Mesothelial cell of epicardium (in vitro differentiated cells): ENCODE data around the gene DYNLL2. TPM values are rescaled to one million over a fixed set of nuclear protein-coding genes. Genes with fewer than 3 reads are reported as not detected.
"Not testable (repeated sequence)": the region's sequence is repeated elsewhere in the genome, so short reads cannot be mapped to it uniquely, and the experiment has no call there.

ENCODE experiments used
- DNase-seq, 2 experiments: peaks; one replicate each; pipeline ENCODE4 v3.0.0; 2021; ENCODE audit warnings: low spot score in 2 of 2; ENCODE audit not compliant: unreplicated experiment in 2 of 2
- H3K27ac Mint-ChIP-seq: 2 replicates; pipeline ENCODE4 v1.8.0; 2021; ENCODE audit warnings: mixed read lengths
- H3K27me3 Mint-ChIP-seq: 2 replicates; pipeline ENCODE4 v1.8.0; 2021; ENCODE audit warnings: low read depth, mixed read lengths
- H3K36me3 Mint-ChIP-seq: 2 replicates; pipeline ENCODE4 v1.8.0; 2021; ENCODE audit warnings: mixed read lengths
- H3K4me1 Mint-ChIP-seq: 2 replicates; pipeline ENCODE4 v1.8.0; 2021; ENCODE audit warnings: mixed read lengths
- H3K4me3 Mint-ChIP-seq: 2 replicates; pipeline ENCODE4 v1.8.0; 2021; ENCODE audit warnings: mild to moderate bottlenecking, moderate library complexity, mixed read lengths
- H3K9me3 Mint-ChIP-seq: 2 replicates; pipeline ENCODE4 v1.8.0; 2021; ENCODE audit warnings: mixed read lengths
- total RNA-seq: library from RNA; stranded (reverse); gene quantifications from 3 replicates; pipeline ENCODE4 v1.2.1, GENCODE V29; 2021
- TF ChIP-seq, protein P1 (sequence below): fragments of 200-600 bp; sonication (generic); IDR thresholded peaks from one replicate; pipeline ENCODE4 v1.5.0; 2021; ENCODE audit warnings: antibody characterized with exemption; ENCODE audit not compliant: unreplicated experiment

DYNLL2 gene
- total RNA-seq, 1 donor from 2014 or later: 43.5 TPM

DNA sequence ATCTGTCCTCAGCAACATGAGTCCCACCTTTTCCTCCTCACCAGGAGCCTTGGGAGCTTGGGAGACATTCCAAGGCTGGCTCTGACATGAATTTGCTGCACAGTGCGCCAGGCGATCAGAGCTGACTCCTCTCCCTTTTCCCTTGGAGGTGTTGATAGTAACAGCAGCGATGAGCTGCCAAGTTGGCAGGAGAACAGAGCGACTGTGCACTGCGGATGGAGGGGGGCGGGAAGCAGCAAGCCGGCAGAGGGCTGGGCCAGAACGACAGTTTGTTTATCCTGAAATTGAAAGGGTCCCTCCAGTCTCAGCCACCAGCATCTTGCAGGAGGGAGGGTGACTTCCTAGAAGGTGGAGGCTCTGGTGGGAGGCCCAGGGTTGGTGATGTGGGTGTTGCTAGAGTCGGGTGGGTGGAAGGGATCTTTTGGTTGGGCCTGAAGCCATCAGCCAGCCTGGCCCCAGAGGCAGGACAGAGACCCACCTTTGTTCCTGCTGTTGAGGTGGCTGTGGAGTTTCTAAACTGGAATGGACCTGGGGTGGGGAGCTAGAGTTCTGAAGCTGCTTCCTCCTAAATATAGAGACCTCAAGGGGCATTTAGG is 22.5 kb upstream of the DYNLL2 start:
- no peak for DNase-seq
- Mint-ChIP-seq H3K27me3 (peaks cover 4% of the 10 kb centered on the region), H3K9me3 (no peaks in the 10 kb centered on the region), H3K4me1 (peaks cover 6% of the 10 kb centered on the region), H3K36me3 (no peaks in the 10 kb centered on the region), H3K27ac (no peak overlapping the region), H3K4me3 (no peak overlapping the region)
- TF ChIP-seq, protein P1, sequence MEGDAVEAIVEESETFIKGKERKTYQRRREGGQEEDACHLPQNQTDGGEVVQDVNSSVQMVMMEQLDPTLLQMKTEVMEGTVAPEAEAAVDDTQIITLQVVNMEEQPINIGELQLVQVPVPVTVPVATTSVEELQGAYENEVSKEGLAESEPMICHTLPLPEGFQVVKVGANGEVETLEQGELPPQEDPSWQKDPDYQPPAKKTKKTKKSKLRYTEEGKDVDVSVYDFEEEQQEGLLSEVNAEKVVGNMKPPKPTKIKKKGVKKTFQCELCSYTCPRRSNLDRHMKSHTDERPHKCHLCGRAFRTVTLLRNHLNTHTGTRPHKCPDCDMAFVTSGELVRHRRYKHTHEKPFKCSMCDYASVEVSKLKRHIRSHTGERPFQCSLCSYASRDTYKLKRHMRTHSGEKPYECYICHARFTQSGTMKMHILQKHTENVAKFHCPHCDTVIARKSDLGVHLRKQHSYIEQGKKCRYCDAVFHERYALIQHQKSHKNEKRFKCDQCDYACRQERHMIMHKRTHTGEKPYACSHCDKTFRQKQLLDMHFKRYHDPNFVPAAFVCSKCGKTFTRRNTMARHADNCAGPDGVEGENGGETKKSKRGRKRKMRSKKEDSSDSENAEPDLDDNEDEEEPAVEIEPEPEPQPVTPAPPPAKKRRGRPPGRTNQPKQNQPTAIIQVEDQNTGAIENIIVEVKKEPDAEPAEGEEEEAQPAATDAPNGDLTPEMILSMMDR: no peak

DNA sequence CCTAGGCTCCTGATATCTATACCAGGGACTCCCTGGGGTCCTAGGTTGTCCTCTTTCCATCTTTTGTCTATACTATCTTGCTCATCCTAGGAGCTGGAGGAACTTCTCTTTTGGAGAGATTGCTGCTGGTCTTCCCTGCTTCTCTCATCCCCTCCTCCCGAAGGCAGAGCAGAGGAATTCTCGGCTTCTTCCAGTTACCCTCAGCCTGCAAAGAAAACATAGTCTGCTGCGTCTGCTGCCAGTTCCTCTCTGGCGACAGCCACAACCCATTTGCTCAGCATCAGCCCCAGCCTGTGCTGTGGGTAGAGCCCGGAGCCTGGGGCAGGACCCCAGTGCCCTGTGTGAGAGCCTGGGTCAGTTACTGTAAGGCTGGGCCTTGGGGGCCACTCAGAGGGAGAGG is 21.5 kb upstream of the DYNLL2 start:
- H3K9me3 Mint-ChIP-seq: no peaks in the 10 kb centered on the region
- H3K27me3 Mint-ChIP-seq: peaks cover 4% of the 10 kb centered on the region
- no peaks in the 10 kb centered on the region for H3K36me3 Mint-ChIP-seq
- H3K27ac Mint-ChIP-seq: no peak overlapping the region
- TF ChIP-seq, protein P1: no peak
- no peak overlapping the region for H3K4me3 Mint-ChIP-seq
- peaks cover 6% of the 10 kb centered on the region for H3K4me1 Mint-ChIP-seq
- no peak for DNase-seq

DNA sequence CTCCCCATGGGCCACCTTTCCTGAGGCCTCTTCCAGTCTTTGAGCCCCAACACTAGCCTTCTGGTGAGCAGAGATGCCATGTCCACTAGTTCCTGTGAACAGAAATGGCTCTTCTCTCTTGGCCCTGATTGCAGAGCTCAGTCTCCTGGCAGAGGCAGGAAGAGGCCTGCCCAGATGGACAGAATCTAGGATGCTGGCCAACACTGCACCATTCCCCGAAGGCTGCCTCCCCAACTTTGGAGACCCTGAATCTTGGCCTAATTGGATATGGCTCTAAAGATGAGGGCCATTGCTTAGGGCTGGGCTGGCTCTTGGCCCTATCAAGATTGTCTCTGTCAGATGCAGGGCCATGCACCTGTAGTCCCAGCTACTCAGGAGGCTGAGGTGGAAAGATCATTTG is 18.0 kb upstream of the DYNLL2 start:
- DNase-seq: no peak
- Mint-ChIP-seq H3K4me1 (peaks cover 6% of the 10 kb centered on the region), H3K4me3 (no peak overlapping the region), H3K27me3 (peaks cover 27% of the 10 kb centered on the region), H3K36me3 (no peaks in the 10 kb centered on the region), H3K9me3 (no peaks in the 10 kb centered on the region), H3K27ac (no peak overlapping the region)
- TF ChIP-seq, protein P1: no peak

- TF ChIP-seq, protein P1: no peak
- no peak for DNase-seq
- Mint-ChIP-seq H3K9me3 (no peaks in the 10 kb centered on the region), H3K36me3 (no peaks in the 10 kb centered on the region), H3K4me3 (no peak overlapping the region), H3K27me3 (peaks cover 36% of the 10 kb centered on the region), H3K4me1 (no peaks in the 10 kb centered on the region), H3K27ac (no peak overlapping the region)
These were observed 16.8 kb upstream of the DYNLL2 start for GRCh38 chr17:58066401-58066800.

- peaks cover 61% of the 10 kb centered on the region for H3K27me3 Mint-ChIP-seq
- DNase-seq: no peak
- no peak overlapping the region for H3K27ac Mint-ChIP-seq
- H3K4me3 Mint-ChIP-seq: no peak overlapping the region
- H3K4me1 Mint-ChIP-seq: no peaks in the 10 kb centered on the region
- TF ChIP-seq, protein P1: no peak
- peaks cover 4% of the 10 kb centered on the region for H3K9me3 Mint-ChIP-seq
- H3K36me3 Mint-ChIP-seq: no peaks in the 10 kb centered on the region
These were observed 10.4 kb upstream of the DYNLL2 start for GRCh38 chr17:58072862-58073261.

DNA sequence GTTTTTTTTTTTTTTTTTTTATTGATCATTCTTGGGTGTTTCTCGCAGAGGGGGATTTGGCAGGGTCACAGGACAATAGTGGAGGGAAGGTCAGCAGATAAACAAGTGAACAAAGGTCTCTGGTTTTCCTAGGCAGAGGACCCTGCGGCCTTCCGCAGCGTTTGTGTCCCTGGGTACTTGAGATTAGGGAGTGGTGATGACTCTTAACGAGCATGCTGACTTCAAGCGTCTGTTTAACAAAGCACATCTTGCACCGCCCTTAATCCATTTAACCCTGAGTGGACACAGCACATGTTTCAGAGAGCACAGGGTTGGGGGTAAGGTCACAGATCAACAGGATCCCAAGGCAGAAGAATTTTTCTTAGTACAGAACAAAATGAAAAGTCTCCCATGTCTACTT is 10.0 kb upstream of the DYNLL2 start:
- H3K4me1 Mint-ChIP-seq, H3K36me3 Mint-ChIP-seq, DNase-seq: not testable (repeated sequence)

DNA sequence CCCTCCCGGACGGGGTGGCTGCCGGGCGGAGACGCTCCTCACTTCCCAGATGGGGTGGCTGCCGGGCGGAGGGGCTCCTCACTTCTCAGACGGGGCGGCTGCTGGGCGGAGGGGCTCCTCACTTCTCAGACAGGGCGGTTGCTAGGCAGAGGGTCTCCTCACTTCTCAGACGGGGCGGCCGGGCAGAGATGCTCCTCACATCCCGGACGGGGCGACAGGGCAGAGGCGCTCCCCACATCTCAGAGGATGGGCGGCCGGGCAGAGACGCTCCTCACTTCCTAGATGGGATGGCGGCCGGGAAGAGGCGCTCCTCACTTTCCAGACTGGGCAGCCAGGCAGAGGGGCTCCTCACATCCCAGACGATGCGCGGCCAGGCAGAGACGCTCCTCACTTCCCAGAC is 8.8 kb upstream of the DYNLL2 start:
- H3K4me3 Mint-ChIP-seq, H3K4me1 Mint-ChIP-seq, H3K27ac Mint-ChIP-seq, H3K9me3 Mint-ChIP-seq, DNase-seq, H3K36me3 Mint-ChIP-seq: not testable (repeated sequence)
- peaks cover 62% of the 10 kb centered on the region for H3K27me3 Mint-ChIP-seq

More for the DNA sequence above, 10.0 kb upstream of the DYNLL2 start:
- H3K27ac Mint-ChIP-seq, H3K4me3 Mint-ChIP-seq, H3K9me3 Mint-ChIP-seq: not testable (repeated sequence)
- H3K27me3 Mint-ChIP-seq: peaks cover 62% of the 10 kb centered on the region
